Gastroesophageal sphincter (tissue), 3 donors: Measurements from ENCODE around the gene ZGPAT.

Source experiments
- CTCF ChIP-seq, 4 experiments: fragments of 200-600 bp in 2 of 4; fragments of 450-650 bp in 2 of 4; sonication (generic) in 1 of 4; IDR thresholded peaks; one replicate each; pipeline ENCODE4 v1.5.1; 2017 to 2019; ENCODE audit warnings: antibody characterized with exemption in 4 of 4, mild to moderate bottlenecking in 2 of 4, moderate library complexity in 2 of 4
- POLR2A ChIP-seq, 2 donors: fragments of 450-650 bp; IDR thresholded peaks; one replicate each; pipeline ENCODE4 v1.6.1; 2017; ENCODE audit warnings: antibody characterized with exemption in 2 of 2, mild to moderate bottlenecking in 2 of 2, moderate library complexity in 1 of 2

DNA sequence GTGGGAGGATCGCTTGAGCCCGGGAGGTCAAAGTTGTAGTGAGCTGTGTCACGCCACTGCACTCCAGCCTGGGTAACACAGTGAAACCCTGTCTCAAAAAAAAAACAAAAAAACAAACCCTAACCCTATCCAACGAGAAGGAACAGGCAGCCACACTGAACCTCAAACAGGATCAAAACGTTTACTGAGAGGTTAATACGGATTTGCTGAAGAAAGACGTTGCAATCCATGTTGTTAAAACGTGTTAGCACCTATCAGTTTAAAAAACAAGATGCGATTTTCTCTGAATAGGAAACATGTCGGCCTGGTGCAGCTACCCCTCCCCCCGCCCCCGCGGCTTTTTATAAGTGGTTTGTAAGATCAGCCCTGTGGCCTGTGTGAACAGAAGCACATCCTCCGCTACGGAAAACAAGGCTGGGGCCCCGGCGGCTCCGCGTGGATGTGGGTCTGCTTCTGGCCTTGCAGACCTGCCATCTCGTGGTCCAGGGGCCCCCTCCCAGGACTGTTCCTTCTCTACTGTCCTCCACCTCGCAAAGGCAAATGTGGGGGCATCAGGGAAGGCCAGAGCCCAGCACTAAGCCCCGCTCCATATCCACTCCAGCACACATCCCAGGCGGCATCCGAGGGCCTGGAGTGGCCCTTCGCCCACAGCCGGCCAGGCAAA is 43.1 kb downstream of the ZGPAT start:
- TF ChIP-seq CTCF (IDR thresholded peaks at IDR 0.05) (no peak), POLR2A (IDR thresholded peaks at IDR 0.05) (no peak)
